Activated CD4-positive, alpha-beta T cell treated with anti-CD3 and anti-CD28 coated beads for 36 hours (primary cell): ENCODE measurements around the gene C5orf58. TPM values are rescaled to one million over a fixed set of nuclear protein-coding genes. Genes with fewer than 3 reads are reported as not detected.
"Not testable (repeated sequence)": the region's sequence is repeated elsewhere in the genome, so short reads cannot be mapped to it uniquely, and the experiment has no call there.

Source experiments
- ATAC-seq: fragments of 200-7000 bp; cut with Tn5 transposase; one replicate; pipeline ENCODE4 v1.10.0; 2021; ENCODE audit warnings: mild to moderate bottlenecking, moderate library complexity
- CTCF ChIA-PET: fragments of 350-600 bp; sonication (Branson Sonifier 250); formaldehyde crosslinking; loops from one replicate; lab custom pipeline; 2021; ENCODE audit warnings: antibody characterized with exemption; lab: Charles Lee
- POLR2A ChIA-PET: fragments of 350-600 bp; sonication (Branson Sonifier 250); formaldehyde crosslinking; loops from one replicate; lab custom pipeline; 2021; ENCODE audit warnings: antibody characterized with exemption, inconsistent platforms; lab: Charles Lee
- DNase-seq: peaks from one replicate; pipeline ENCODE4 v3.0.0-alpha.2; 2020
- H3K27ac Mint-ChIP-seq: one replicate; pipeline ENCODE4 v1.8.0; 2021; ENCODE audit warnings: mixed read lengths
- H3K27me3 Mint-ChIP-seq: one replicate; pipeline ENCODE4 v1.8.0; 2021; ENCODE audit warnings: mixed read lengths
- H3K36me3 Mint-ChIP-seq: one replicate; pipeline ENCODE4 v1.8.0; 2021; ENCODE audit warnings: low read depth, mixed read lengths
- H3K4me1 Mint-ChIP-seq: one replicate; pipeline ENCODE4 v1.8.0; 2021; ENCODE audit warnings: mixed read lengths
- H3K4me3 Mint-ChIP-seq: one replicate; pipeline ENCODE4 v1.8.0; 2021; ENCODE audit warnings: mild to moderate bottlenecking, moderate library complexity, mixed read lengths
- H3K9me3 Mint-ChIP-seq: one replicate; pipeline ENCODE4 v1.8.0; 2021; ENCODE audit warnings: low read depth, mixed read lengths
- intact Hi-C, 2 experiments: fragments of 100-400 bp; cut with DNase I in 1 of 2; cut with micrococcal nuclease in 1 of 2; formaldehyde crosslinking; loops; one replicate each; pipeline versions ENCODE4 v1.14.2 to v1.15.1; 2022 to 2024; cut with DNase I, micrococcal nuclease
- total RNA-seq, 2 experiments: library from RNA; stranded (reverse); gene quantifications; one replicate each; pipeline ENCODE4 v1.2.3, GENCODE V29; 2021

The C5orf58 gene
- total RNA-seq, 2 experiments from 2014 or later = not detected

- ATAC-seq = no peak
- POLR2A ChIA-PET = no interaction called here
- DNase-seq = no peak
- intact Hi-C loops = loop anchor here (2.0 to 10.0 kb wide), 3 partner anchors 51 to 411 kb away; no protein-coding TSS in a partner anchor
- CTCF ChIA-PET = interaction anchor here (0.7 to 6.5 kb wide), 9 partner anchors 8 to 410 kb away, joined by 3 to 99 read pairs (median 3); partner anchors contain the start of gene C5orf58
- no peaks in the 10 kb centered on the region for H3K9me3 Mint-ChIP-seq
- H3K4me3 Mint-ChIP-seq = no peak overlapping the region
- peaks cover 3% of the 10 kb centered on the region for H3K4me1 Mint-ChIP-seq
- H3K27me3 Mint-ChIP-seq = no peaks in the 10 kb centered on the region
- H3K27ac Mint-ChIP-seq = no peak overlapping the region
- H3K36me3 Mint-ChIP-seq = no peaks in the 10 kb centered on the region
Observed at GRCh38 chr5:170223906-170224305, 8.9 kb upstream of the C5orf58 start.

- intact Hi-C loops = loop anchor here (1.0 to 10.0 kb wide), 8 partner anchors 43 to 409 kb away; no protein-coding TSS in a partner anchor
- Mint-ChIP-seq H3K4me1 (peaks cover 3% of the 10 kb centered on the region), H3K4me3 (no peak overlapping the region), H3K36me3 (no peaks in the 10 kb centered on the region), H3K27ac (no peak overlapping the region), H3K9me3 (no peaks in the 10 kb centered on the region), H3K27me3 (no peaks in the 10 kb centered on the region)
- peak; percentile 87 for DNase-seq
- ChIA-PET CTCF (interaction anchor here (0.6 to 6.5 kb wide), 41 partner anchors 9 to 660 kb away, joined by 3 to 99 read pairs (median 4); no protein-coding TSS in a partner anchor), POLR2A (no interaction called here)
- ATAC-seq = peak; percentile 64
Observed at GRCh38 chr5:170225326-170226128, 7.3 kb upstream of the C5orf58 start.

- no peaks in the 10 kb centered on the region for H3K27me3 Mint-ChIP-seq
Observed at GRCh38 chr5:170226129-170226615, 6.6 kb upstream of the C5orf58 start.

GRCh38 chr5:170226661-170227060 is 6.1 kb upstream of the C5orf58 start:
- no peaks in the 10 kb centered on the region for H3K27me3 Mint-ChIP-seq
- intact Hi-C loops = loop anchor here (1.0 to 10.0 kb wide), 7 partner anchors 42 to 408 kb away; no protein-coding TSS in a partner anchor
- ChIA-PET POLR2A (no interaction called here), CTCF (interaction anchor here (0.6 to 6.5 kb wide), 33 partner anchors 8 to 518 kb away, joined by 3 to 99 read pairs (median 4); no protein-coding TSS in a partner anchor)
- no peak for ATAC-seq
- no peak overlapping the region for H3K4me3 Mint-ChIP-seq
- no peak overlapping the region for H3K27ac Mint-ChIP-seq
- no peaks in the 10 kb centered on the region for H3K9me3 Mint-ChIP-seq
- no peaks in the 10 kb centered on the region for H3K36me3 Mint-ChIP-seq
- DNase-seq = no peak
- peaks cover 3% of the 10 kb centered on the region for H3K4me1 Mint-ChIP-seq

More at GRCh38 chr5:170226129-170226615, 6.6 kb upstream of the C5orf58 start:
- Mint-ChIP-seq H3K9me3 (no peaks in the 10 kb centered on the region), H3K27ac (no peak overlapping the region), H3K36me3 (no peaks in the 10 kb centered on the region), H3K4me3 (no peak overlapping the region), H3K4me1 (peaks cover 3% of the 10 kb centered on the region)
- no peak for ATAC-seq
- POLR2A ChIA-PET = no interaction called here
- CTCF ChIA-PET = interaction anchor here (0.6 to 6.5 kb wide), 43 partner anchors 9 to 661 kb away, joined by 3 to 99 read pairs (median 4); no protein-coding TSS in a partner anchor
- DNase-seq = no peak
- intact Hi-C loops = loop anchor here (1.0 to 10.0 kb wide), 7 partner anchors 43 to 409 kb away; no protein-coding TSS in a partner anchor

- CTCF ChIA-PET = interaction anchor here (1.0 to 6.5 kb wide), 7 partner anchors 10 to 206 kb away, joined by 3 to 99 read pairs (median 5); no protein-coding TSS in a partner anchor
- H3K4me1 Mint-ChIP-seq = peaks cover 3% of the 10 kb centered on the region
- no peaks in the 10 kb centered on the region for H3K36me3 Mint-ChIP-seq
- DNase-seq (no peak), ATAC-seq (no peak)
- H3K27me3 Mint-ChIP-seq = no peaks in the 10 kb centered on the region
- H3K27ac Mint-ChIP-seq = no peak overlapping the region
- H3K9me3 Mint-ChIP-seq = no peaks in the 10 kb centered on the region
- no peak overlapping the region for H3K4me3 Mint-ChIP-seq
- intact Hi-C loops = loop anchor here (5.0 to 10.0 kb wide), 3 partner anchors 46 to 406 kb away; no protein-coding TSS in a partner anchor
- POLR2A ChIA-PET = interaction anchor here (0.8 kb wide), 1 partner anchor 46 kb away, joined by 3 read pairs; no protein-coding TSS in a partner anchor
Observed at GRCh38 chr5:170228762-170229435, 3.9 kb upstream of the C5orf58 start.

GRCh38 chr5:170233358-170233892 is 640 bp downstream of the C5orf58 start:
- Mint-ChIP-seq H3K27me3 (no peaks in the 10 kb centered on the region), H3K4me1 (peaks cover 11% of the 10 kb centered on the region), H3K36me3 (no peaks in the 10 kb centered on the region), H3K4me3 (no peak overlapping the region), H3K27ac (no peak overlapping the region), H3K9me3 (no peaks in the 10 kb centered on the region)
- ATAC-seq (no peak), DNase-seq (no peak)
- intact Hi-C loops = no loop called here
- POLR2A ChIA-PET = no interaction called here
- CTCF ChIA-PET = interaction anchor here (1.0 to 1.2 kb wide), 3 partner anchors 10 to 33 kb away, joined by 3 read pairs; no protein-coding TSS in a partner anchor

GRCh38 chr5:170235876-170236864 is 3.4 kb downstream of the C5orf58 start:
- POLR2A ChIA-PET = interaction anchor here (0.6 kb wide), 1 partner anchor 1662 kb away, joined by 3 read pairs; no protein-coding TSS in a partner anchor

GRCh38 chr5:170238456-170239196 is 5.8 kb downstream of the C5orf58 start:
- H3K9me3 Mint-ChIP-seq = no peaks in the 10 kb centered on the region
- no peak overlapping the region for H3K4me3 Mint-ChIP-seq
- DNase-seq (no peak), ATAC-seq (peak; percentile 44)
- no peak overlapping the region for H3K27ac Mint-ChIP-seq
- peaks cover 14% of the 10 kb centered on the region for H3K4me1 Mint-ChIP-seq
- H3K27me3 Mint-ChIP-seq = no peaks in the 10 kb centered on the region
- POLR2A ChIA-PET = interaction anchor here (0.6 to 0.8 kb wide), 3 partner anchors 8 to 694 kb away, joined by 3 to 4 read pairs (median 3); no protein-coding TSS in a partner anchor
- CTCF ChIA-PET = interaction anchor here (0.6 to 4.0 kb wide), 9 partner anchors 9 to 194 kb away, joined by 3 to 18 read pairs (median 5); no protein-coding TSS in a partner anchor
- intact Hi-C loops = no loop called here
- no peaks in the 10 kb centered on the region for H3K36me3 Mint-ChIP-seq

More at GRCh38 chr5:170235876-170236864, 3.4 kb downstream of the C5orf58 start:
- H3K36me3 Mint-ChIP-seq = no peaks in the 10 kb centered on the region
- no peaks in the 10 kb centered on the region for H3K27me3 Mint-ChIP-seq
- CTCF ChIA-PET = interaction anchor here (0.6 to 4.0 kb wide), 6 partner anchors 10 to 1382 kb away, joined by 3 to 18 read pairs (median 4); no protein-coding TSS in a partner anchor
- H3K9me3 Mint-ChIP-seq = no peaks in the 10 kb centered on the region
- ATAC-seq (no peak), DNase-seq (no peak)
- no peak overlapping the region for H3K27ac Mint-ChIP-seq
- intact Hi-C loops = no loop called here
- H3K4me3 Mint-ChIP-seq = no peak overlapping the region
- peaks cover 14% of the 10 kb centered on the region for H3K4me1 Mint-ChIP-seq

GRCh38 chr5:170245436-170245835 is 12.7 kb downstream of the C5orf58 start:
- ATAC-seq, H3K27me3 Mint-ChIP-seq, intact Hi-C loops, H3K27ac Mint-ChIP-seq, H3K4me3 Mint-ChIP-seq, H3K9me3 Mint-ChIP-seq, DNase-seq, POLR2A ChIA-PET: not testable (repeated sequence)
- Mint-ChIP-seq H3K36me3 (peaks cover 51% of the 10 kb centered on the region), H3K4me1 (peaks cover 18% of the 10 kb centered on the region)
- CTCF ChIA-PET = interaction anchor here (0.9 to 2.8 kb wide), 3 partner anchors 11 to 74 kb away, joined by 3 to 14 read pairs (median 4); no protein-coding TSS in a partner anchor
